ENCODE measurements around the gene PLG.
"Not testable (repeated sequence)": the region's sequence is repeated elsewhere in the genome, so short reads cannot be mapped to it uniquely, and the experiment has no call there.

The PLG gene

DNA sequence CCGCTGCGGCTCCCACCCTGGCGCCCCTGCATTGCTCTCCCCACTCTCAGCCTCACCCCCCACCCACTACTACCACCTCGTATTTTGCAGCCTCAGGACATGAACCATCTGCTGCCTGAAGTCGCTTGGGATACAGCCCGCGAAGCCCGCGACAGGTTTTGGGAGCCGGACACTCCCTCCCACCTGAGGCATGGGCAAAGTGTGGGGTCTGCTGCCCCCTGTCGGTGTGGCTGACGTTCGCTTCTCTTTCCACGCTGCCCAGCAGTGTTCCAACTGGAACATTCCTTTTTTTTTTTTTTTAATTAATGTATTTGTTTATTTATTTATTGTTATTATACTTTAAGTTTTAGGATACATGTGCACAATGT lies 22.7 kb upstream of the PLG start:
- no peak overlapping the region for H3K4me2 ChIP-seq (ENCODE audit: low read length)
- H3K4me3 ChIP-seq (ENCODE audit: low read length), result no peak overlapping the region
- no peaks in the 10 kb centered on the region for H3K27me3 ChIP-seq (ENCODE audit: control insufficient read depth, insufficient read depth, low read length)
- H3K9me3 ChIP-seq (replicated peaks; ENCODE audit: low read length), result no peaks in the 10 kb centered on the region
- H3K36me3 ChIP-seq (ENCODE audit: insufficient read depth, low read length), result no peaks in the 10 kb centered on the region
- no peak overlapping the region for H3K9ac ChIP-seq (ENCODE audit: low read depth, low read length)
- H3K4me1 ChIP-seq (ENCODE audit: control insufficient read depth, insufficient read depth, low read length), result no peaks in the 10 kb centered on the region

- not testable (repeated sequence) for H3K9ac ChIP-seq (ENCODE audit: low read depth, low read length); H3K4me2 ChIP-seq (ENCODE audit: low read length); H3K27me3 ChIP-seq (ENCODE audit: control insufficient read depth, insufficient read depth, low read length); H3K9me3 ChIP-seq (replicated peaks; ENCODE audit: low read length); H3K4me3 ChIP-seq (ENCODE audit: low read length); H3K36me3 ChIP-seq (ENCODE audit: insufficient read depth, low read length); H3K4me1 ChIP-seq (ENCODE audit: control insufficient read depth, insufficient read depth, low read length)
Measured at GRCh38 chr6:160685101-160685761, 16.8 kb upstream of the PLG start.

- no peak overlapping the region for H3K4me3 ChIP-seq (ENCODE audit: low read length)
- H3K9ac ChIP-seq (ENCODE audit: low read depth, low read length), result no peak overlapping the region
- H3K9me3 ChIP-seq (replicated peaks; ENCODE audit: low read length), result no peaks in the 10 kb centered on the region
- no peak overlapping the region for H3K4me2 ChIP-seq (ENCODE audit: low read length)
- no peaks in the 10 kb centered on the region for H3K4me1 ChIP-seq (ENCODE audit: control insufficient read depth, insufficient read depth, low read length)
- H3K27me3 ChIP-seq (ENCODE audit: control insufficient read depth, insufficient read depth, low read length), result no peaks in the 10 kb centered on the region
- no peaks in the 10 kb centered on the region for H3K36me3 ChIP-seq (ENCODE audit: insufficient read depth, low read length)
Measured at GRCh38 chr6:160685762-160686450, 16.1 kb upstream of the PLG start.

- H3K9ac ChIP-seq (ENCODE audit: low read depth, low read length), result no peak overlapping the region
- H3K27me3 ChIP-seq (ENCODE audit: control insufficient read depth, insufficient read depth, low read length), result no peaks in the 10 kb centered on the region
- H3K9me3 ChIP-seq (replicated peaks; ENCODE audit: low read length), result no peaks in the 10 kb centered on the region
- H3K4me1 ChIP-seq (ENCODE audit: control insufficient read depth, insufficient read depth, low read length), result no peaks in the 10 kb centered on the region
- H3K4me2 ChIP-seq (ENCODE audit: low read length), result no peak overlapping the region
- H3K36me3 ChIP-seq (ENCODE audit: insufficient read depth, low read length), result no peaks in the 10 kb centered on the region
- no peak overlapping the region for H3K4me3 ChIP-seq (ENCODE audit: low read length)
Measured at GRCh38 chr6:160690458-160690857, 11.6 kb upstream of the PLG start.

DNA sequence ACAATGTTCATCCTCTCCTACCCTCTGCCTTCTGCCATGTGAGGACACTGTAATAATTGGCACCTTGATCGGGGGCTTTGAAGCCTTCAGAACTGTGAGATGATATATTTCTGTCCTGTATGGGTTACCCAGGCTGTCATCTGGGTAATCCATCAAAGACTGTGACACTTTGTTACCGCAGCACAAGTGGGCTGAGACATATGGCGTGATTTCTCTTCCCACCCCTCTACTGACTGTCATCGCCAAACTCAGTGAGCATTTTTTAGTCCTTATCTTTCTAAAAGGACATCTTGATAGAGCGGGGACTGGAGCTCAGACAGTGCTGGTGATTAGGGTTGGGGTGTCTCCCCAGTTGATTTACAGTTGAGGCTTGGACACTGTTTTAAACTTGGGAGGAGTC lies 10.4 kb upstream of the PLG start:
- H3K9me3 ChIP-seq (replicated peaks; ENCODE audit: low read length), result no peaks in the 10 kb centered on the region
- H3K4me2 ChIP-seq (ENCODE audit: low read length), result no peak overlapping the region
- no peak overlapping the region for H3K4me3 ChIP-seq (ENCODE audit: low read length)
- H3K36me3 ChIP-seq (ENCODE audit: insufficient read depth, low read length), result no peaks in the 10 kb centered on the region
- no peaks in the 10 kb centered on the region for H3K27me3 ChIP-seq (ENCODE audit: control insufficient read depth, insufficient read depth, low read length)
- H3K4me1 ChIP-seq (ENCODE audit: control insufficient read depth, insufficient read depth, low read length), result no peaks in the 10 kb centered on the region
- no peak overlapping the region for H3K9ac ChIP-seq (ENCODE audit: low read depth, low read length)

DNA sequence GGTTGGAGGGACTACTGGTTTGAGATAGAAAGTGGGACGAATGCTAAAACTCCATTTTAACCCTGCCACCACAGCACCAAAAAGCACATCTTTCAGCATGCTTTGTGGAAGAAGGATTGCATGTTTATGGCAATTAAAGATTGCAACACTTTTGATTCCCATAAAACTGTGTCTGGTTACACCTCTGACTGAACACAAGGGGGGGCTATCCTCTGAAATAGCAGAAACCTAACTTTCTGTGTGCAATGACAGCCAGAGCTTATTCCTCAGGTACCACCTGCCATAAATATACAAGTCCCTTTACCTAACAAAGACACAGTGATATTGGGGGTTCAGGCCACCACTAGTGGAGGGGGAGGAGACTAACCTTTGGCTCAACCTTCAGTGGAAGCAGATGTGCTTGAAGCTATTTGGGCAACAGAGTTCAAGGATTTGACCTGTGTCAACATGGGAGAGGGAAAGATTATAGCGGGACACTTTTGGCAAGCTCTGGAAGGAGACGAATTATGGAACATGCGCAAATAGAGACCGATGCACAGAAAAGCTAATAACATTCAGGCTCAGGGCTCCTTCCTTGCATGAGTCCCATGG lies 9.6 kb upstream of the PLG start:
- Histone ChIP-seq H3K36me3 (ENCODE audit: insufficient read depth, low read length) (no peaks in the 10 kb centered on the region), H3K4me1 (ENCODE audit: control insufficient read depth, insufficient read depth, low read length) (no peaks in the 10 kb centered on the region), H3K4me3 (ENCODE audit: low read length) (no peak overlapping the region), H3K9me3 (replicated peaks; ENCODE audit: low read length) (no peaks in the 10 kb centered on the region), H3K27me3 (ENCODE audit: control insufficient read depth, insufficient read depth, low read length) (no peaks in the 10 kb centered on the region), H3K9ac (ENCODE audit: low read depth, low read length) (no peak overlapping the region), H3K4me2 (ENCODE audit: low read length) (no peak overlapping the region)

- not testable (repeated sequence) for H3K4me2 ChIP-seq (ENCODE audit: low read length); H3K4me1 ChIP-seq (ENCODE audit: control insufficient read depth, insufficient read depth, low read length); H3K27me3 ChIP-seq (ENCODE audit: control insufficient read depth, insufficient read depth, low read length)
Measured at GRCh38 chr6:160695025-160695424, 7.0 kb upstream of the PLG start.

GRCh38 chr6:160695622-160696021 lies 6.4 kb upstream of the PLG start:
- not testable (repeated sequence) for H3K36me3 ChIP-seq (ENCODE audit: insufficient read depth, low read length); H3K9ac ChIP-seq (ENCODE audit: low read depth, low read length); H3K9me3 ChIP-seq (replicated peaks; ENCODE audit: low read length); H3K27me3 ChIP-seq (ENCODE audit: control insufficient read depth, insufficient read depth, low read length); H3K4me2 ChIP-seq (ENCODE audit: low read length); H3K4me1 ChIP-seq (ENCODE audit: control insufficient read depth, insufficient read depth, low read length); H3K4me3 ChIP-seq (ENCODE audit: low read length)

More at GRCh38 chr6:160695025-160695424, 7.0 kb upstream of the PLG start:
- not testable (repeated sequence) for H3K9me3 ChIP-seq (replicated peaks; ENCODE audit: low read length); H3K36me3 ChIP-seq (ENCODE audit: insufficient read depth, low read length); H3K9ac ChIP-seq (ENCODE audit: low read depth, low read length); H3K4me3 ChIP-seq (ENCODE audit: low read length)

DNA sequence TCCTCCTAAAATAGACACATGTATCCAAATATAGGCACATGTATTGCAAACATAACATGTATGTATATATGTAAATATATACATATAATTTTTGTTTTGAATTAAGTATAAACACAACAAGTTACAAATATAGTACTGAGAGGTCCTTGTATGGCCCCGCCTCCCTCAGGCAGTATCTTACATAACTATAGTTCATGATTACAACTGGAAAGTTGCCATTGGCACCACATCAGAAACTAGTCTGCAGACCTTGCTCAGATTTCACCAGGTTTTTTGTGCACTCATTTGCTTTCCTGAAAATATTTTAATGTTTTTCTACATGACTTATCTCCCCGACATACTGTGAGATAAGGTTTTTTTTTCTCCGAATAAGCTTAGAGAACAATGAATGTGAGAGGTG lies 5.2 kb upstream of the PLG start:
- not testable (repeated sequence) for H3K9ac ChIP-seq (ENCODE audit: low read depth, low read length); H3K9me3 ChIP-seq (replicated peaks; ENCODE audit: low read length); H3K4me1 ChIP-seq (ENCODE audit: control insufficient read depth, insufficient read depth, low read length); H3K4me3 ChIP-seq (ENCODE audit: low read length); H3K4me2 ChIP-seq (ENCODE audit: low read length); H3K36me3 ChIP-seq (ENCODE audit: insufficient read depth, low read length); H3K27me3 ChIP-seq (ENCODE audit: control insufficient read depth, insufficient read depth, low read length)

- Histone ChIP-seq H3K4me2 (ENCODE audit: low read length) (no peak overlapping the region), H3K4me1 (ENCODE audit: control insufficient read depth, insufficient read depth, low read length) (no peaks in the 10 kb centered on the region), H3K9ac (ENCODE audit: low read depth, low read length) (no peak overlapping the region), H3K36me3 (ENCODE audit: insufficient read depth, low read length) (no peaks in the 10 kb centered on the region), H3K4me3 (ENCODE audit: low read length) (no peak overlapping the region), H3K27me3 (ENCODE audit: control insufficient read depth, insufficient read depth, low read length) (no peaks in the 10 kb centered on the region), H3K9me3 (replicated peaks; ENCODE audit: low read length) (no peaks in the 10 kb centered on the region)
Measured at GRCh38 chr6:160697826-160698225, 4.2 kb upstream of the PLG start.

DNA sequence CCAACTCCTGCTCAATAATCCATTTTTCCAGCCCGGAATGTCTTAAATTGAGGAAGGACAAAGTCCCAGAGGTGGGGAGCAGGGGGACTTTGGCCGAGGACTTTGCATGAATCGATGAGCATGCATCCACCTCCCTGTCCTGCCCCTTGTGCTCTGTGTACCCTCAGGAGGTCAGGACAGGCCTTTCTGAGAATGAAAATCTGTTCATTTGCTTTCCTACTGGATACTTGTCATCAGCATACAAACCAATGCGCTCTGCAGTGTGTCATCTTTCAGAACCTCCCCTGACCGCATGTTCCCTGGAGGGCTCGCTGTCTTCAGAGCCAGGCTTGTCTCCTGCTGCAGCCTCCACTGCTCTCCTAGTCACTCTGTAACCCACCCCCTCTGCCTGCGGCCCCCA lies 2.6 kb downstream of the PLG start:
- not testable (repeated sequence) for H3K9me3 ChIP-seq (replicated peaks; ENCODE audit: low read length); H3K36me3 ChIP-seq (ENCODE audit: insufficient read depth, low read length); H3K4me3 ChIP-seq (ENCODE audit: low read length); H3K4me1 ChIP-seq (ENCODE audit: control insufficient read depth, insufficient read depth, low read length); H3K27me3 ChIP-seq (ENCODE audit: control insufficient read depth, insufficient read depth, low read length); H3K9ac ChIP-seq (ENCODE audit: low read depth, low read length); H3K4me2 ChIP-seq (ENCODE audit: low read length)

DNA sequence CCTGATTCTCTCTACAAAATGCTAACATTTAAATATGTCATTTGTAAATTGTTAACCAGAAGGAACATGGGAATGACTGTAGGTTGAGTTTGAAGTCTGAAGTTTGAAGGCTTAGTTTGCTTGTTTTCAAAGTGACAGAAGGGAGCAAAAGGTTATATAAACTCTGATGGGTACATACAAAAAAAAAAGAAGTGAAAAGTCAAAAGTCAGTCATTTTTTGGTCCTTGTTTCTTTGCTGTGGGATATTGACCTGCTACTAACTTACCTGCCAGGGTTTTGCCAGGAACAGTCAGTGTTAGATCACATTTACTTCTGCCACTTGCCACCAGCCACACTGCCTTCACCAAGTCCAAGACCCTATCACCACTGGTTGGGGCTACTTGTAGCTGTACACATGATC lies 6.9 kb downstream of the PLG start:
- H3K27me3 ChIP-seq (ENCODE audit: control insufficient read depth, insufficient read depth, low read length); H3K4me3 ChIP-seq (ENCODE audit: low read length); H3K9ac ChIP-seq (ENCODE audit: low read depth, low read length); H3K36me3 ChIP-seq (ENCODE audit: insufficient read depth, low read length); H3K4me2 ChIP-seq (ENCODE audit: low read length); H3K9me3 ChIP-seq (replicated peaks; ENCODE audit: low read length); H3K4me1 ChIP-seq (ENCODE audit: control insufficient read depth, insufficient read depth, low read length): not testable (repeated sequence)
